HS-5 (cell line): ENCODE results near the gene ZNF280A.
"Not testable (repeated sequence)": the region's sequence is repeated elsewhere in the genome, so short reads cannot be mapped to it uniquely, and the experiment has no call there.

Experiments
- DNase-seq: peaks from one replicate; pipeline ENCODE4 v3.0.0-alpha.2; 2012; ENCODE audit warnings: low read depth

The ZNF280A gene

GRCh38 chr22:22468794-22469469 lies 51.1 kb downstream of the ZNF280A start:
- DNase-seq: not testable (repeated sequence)

DNA sequence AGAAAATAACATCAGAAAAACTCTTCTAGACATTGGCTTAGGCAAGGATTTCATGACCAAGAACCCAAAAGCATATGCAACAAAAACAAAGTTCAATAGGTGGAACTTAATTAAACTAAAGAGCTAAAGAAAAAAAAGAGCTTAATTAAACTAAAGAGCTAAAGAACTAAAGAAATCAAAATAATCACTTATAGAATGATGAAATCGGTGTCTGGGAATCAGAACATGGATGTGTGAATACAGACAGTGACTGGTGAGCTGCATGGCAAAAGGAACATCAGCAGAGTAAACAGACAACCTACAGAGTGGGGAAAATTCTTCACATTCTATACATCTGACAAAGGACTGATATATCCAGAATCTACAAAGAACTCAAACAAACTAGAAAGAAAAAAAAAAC lies 53.0 kb downstream of the ZNF280A start:
- no peak for DNase-seq

DNA sequence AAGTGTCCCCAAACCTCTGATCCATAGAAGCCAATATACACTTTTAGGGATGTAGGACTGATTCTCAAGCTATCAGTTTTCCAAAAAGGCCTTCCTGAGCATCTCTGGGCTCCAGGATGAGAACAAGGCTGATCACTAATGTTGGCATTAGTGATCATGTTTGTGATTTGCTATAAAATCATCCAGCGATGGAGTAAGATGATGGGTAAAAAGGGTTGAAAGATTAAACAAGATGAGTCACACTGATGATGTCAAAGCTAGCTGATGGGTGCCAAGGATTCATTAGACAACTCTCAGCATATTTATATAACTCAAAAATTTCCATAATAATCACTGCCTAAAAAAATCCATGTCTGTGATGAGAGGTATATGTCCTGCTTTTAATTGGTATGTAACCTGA lies 54.3 kb downstream of the ZNF280A start:
- no peak for DNase-seq

GRCh38 chr22:22465094-22465602 lies 54.9 kb downstream of the ZNF280A start:
- DNase-seq: no peak

- DNase-seq: no peak
Observed at GRCh38 chr22:22464541-22465054, 55.5 kb downstream of the ZNF280A start.

DNA sequence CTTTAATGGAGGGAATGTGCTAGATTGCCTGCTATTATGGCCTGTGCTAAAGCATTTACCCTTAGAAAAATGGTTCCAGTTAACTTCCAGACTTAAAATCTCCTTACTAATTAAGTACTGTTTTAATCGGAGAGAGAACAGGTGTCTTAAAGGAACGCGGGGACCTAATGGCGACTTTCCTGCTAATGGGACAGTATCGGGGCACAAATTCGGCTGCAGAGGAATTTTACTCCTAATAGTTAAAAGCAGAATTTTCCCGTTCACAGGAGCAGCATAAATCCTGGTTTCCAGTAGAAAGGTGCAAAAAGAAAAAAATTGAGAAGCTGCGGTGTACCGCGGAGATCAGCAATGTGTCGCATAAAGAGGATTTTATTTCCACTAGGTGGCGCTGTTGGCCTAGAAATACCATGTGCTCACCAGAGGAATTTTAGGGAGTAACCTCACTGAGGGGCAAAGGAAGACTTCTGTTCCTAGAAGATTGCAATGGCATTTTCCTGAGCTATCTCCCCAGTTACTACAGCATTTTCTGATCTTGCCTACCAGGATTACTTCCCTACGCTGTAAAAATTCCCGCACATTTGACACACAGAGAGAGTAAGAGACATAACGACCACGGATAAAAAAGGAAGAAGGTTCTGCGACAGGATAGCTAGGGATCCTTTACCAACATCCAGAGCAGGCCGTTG lies 56.1 kb downstream of the ZNF280A start:
- peak; percentile 20 for DNase-seq
